PC-3 (cell line): ENCODE results near the gene MACROH2A1.

Source experiments
- EZH2 ChIP-seq: fragments of 300-600 bp; sonication (generic); IDR thresholded peaks from one replicate; pipeline ENCODE4 v1.6.1; 2017; ENCODE audit warnings: antibody characterized with exemption, mild to moderate bottlenecking, low read length; ENCODE audit not compliant: unreplicated experiment
- TF ChIP-seq, protein P1 (sequence below): fragments of 300-600 bp; sonication (generic); conservative IDR thresholded peaks from 2 replicates; pipeline ENCODE4 v1.5.1; 2017; ENCODE audit warnings: antibody characterized with exemption, low read depth, mild to moderate bottlenecking, low read length

- TF ChIP-seq, protein P1, sequence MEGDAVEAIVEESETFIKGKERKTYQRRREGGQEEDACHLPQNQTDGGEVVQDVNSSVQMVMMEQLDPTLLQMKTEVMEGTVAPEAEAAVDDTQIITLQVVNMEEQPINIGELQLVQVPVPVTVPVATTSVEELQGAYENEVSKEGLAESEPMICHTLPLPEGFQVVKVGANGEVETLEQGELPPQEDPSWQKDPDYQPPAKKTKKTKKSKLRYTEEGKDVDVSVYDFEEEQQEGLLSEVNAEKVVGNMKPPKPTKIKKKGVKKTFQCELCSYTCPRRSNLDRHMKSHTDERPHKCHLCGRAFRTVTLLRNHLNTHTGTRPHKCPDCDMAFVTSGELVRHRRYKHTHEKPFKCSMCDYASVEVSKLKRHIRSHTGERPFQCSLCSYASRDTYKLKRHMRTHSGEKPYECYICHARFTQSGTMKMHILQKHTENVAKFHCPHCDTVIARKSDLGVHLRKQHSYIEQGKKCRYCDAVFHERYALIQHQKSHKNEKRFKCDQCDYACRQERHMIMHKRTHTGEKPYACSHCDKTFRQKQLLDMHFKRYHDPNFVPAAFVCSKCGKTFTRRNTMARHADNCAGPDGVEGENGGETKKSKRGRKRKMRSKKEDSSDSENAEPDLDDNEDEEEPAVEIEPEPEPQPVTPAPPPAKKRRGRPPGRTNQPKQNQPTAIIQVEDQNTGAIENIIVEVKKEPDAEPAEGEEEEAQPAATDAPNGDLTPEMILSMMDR = no peak
- TF ChIP-seq EZH2 = no peak
Observed at GRCh38 chr5:135319458-135319857, 79.6 kb downstream of the MACROH2A1 start.
